Kidney (tissue), 14 donors: ENCODE measurements around the gene MCF2L. TPM values are rescaled to one million over a fixed set of nuclear protein-coding genes. Genes with fewer than 3 reads are reported as not detected.

ENCODE experiments used
- DNase-seq, 5 donors: peaks; one replicate each; pipeline ENCODE4 v3.0.0-alpha.2; 2013 to 2020
- FAIRE-seq: peaks from 2 replicates; lab custom pipeline; 2012; peaks lifted over from hg19 to GRCh38; lab: Jason Lieb, UNC
- H3K27ac ChIP-seq, 2 donors: one replicate each; pipeline ENCODE4 v1.7.0; 2013; ENCODE audit warnings: low read depth in 2 of 2, low read length in 2 of 2, inconsistent platforms in 1 of 2
- H3K27me3 ChIP-seq: one replicate; pipeline ENCODE4 v1.7.1; 2013; ENCODE audit warnings: low read length, inconsistent platforms; ENCODE audit not compliant: control insufficient read depth, insufficient read depth
- H3K36me3 ChIP-seq, 3 donors: one replicate each; pipeline versions ENCODE4 v1.7.0 to v1.7.1; 2013; ENCODE audit warnings: low read length in 3 of 3, control low read depth in 1 of 3, inconsistent platforms in 1 of 3; ENCODE audit not compliant: insufficient read depth in 3 of 3, control insufficient read depth in 2 of 3
- H3K4me1 ChIP-seq, 3 donors: one replicate each; pipeline versions ENCODE4 v1.7.0 to v1.7.1; 2013; ENCODE audit warnings: low read length in 3 of 3, inconsistent platforms in 1 of 3, low read depth in 1 of 3; ENCODE audit not compliant: control insufficient read depth in 2 of 3, insufficient read depth in 2 of 3
- H3K4me3 ChIP-seq, 3 donors: one replicate each; pipeline versions ENCODE4 v1.7.0 to v1.8.1; 2013; ENCODE audit warnings: low read length in 3 of 3, control low read depth in 1 of 3, inconsistent platforms in 1 of 3
- H3K9ac ChIP-seq, 3 donors: one replicate each; pipeline versions ENCODE4 v1.7.0 to v1.7.1; 2013; ENCODE audit warnings: low read length in 3 of 3, control low read depth in 1 of 3, inconsistent platforms in 1 of 3
- H3K9me3 ChIP-seq, 3 donors: one replicate each; pipeline versions ENCODE4 v1.7.0 to v1.7.1; 2013; ENCODE audit warnings: low read length in 3 of 3, control low read depth in 1 of 3, inconsistent platforms in 1 of 3; ENCODE audit not compliant: control insufficient read depth in 2 of 3, insufficient read depth in 1 of 3
- intact Hi-C: fragments of 100-400 bp; cut with DNase I; formaldehyde crosslinking; loops from one replicate; pipeline ENCODE4 v1.11.1; 2022
- polyA plus RNA-seq: library from polyadenylated mRNA; stranded (reverse); fragments of 350-450 nt; fragmentation: Illumina TruSeq; extraction: RNeasy Lipid Tissue Mini Kit (QIAGEN cat#74804); gene quantifications from one replicate; pipeline ENCODE4 v1.2.3, GENCODE V29; 2014; ENCODE audit warnings: low read depth, low replicate concordance; ENCODE audit not compliant: insufficient read depth
- total RNA-seq: library from RNA; stranded (reverse); fragmentation: NEBNext Ultra II Directional; extraction: Animal tissue kit (Norgen Biotek cat#: 25700); gene quantifications from one replicate; pipeline ENCODE4 v1.2.1, GENCODE V29; 2021
- TF ChIP-seq, protein P1 (sequence below): IDR thresholded peaks from 3 replicates; pipeline ENCODE4 v1.5.1; 2012; ENCODE audit warnings: mild to moderate bottlenecking, moderate library complexity, borderline replicate concordance; ENCODE audit not compliant: insufficient read depth; ENCODE audit errors: extremely low read depth
- donor health status: control.
- donor health status: control.
- donor health status: control.
- donor health status: control.
- donor health status: control.
- donor health status: DM: yes; HTN: yes; CAD: no.
- donor health status: Normal renal cell carcinoma (clear cell type).

MCF2L gene
- total and polyA plus RNA-seq, 2 donors from 2014 or later = 12.1 to 61.9 TPM

DNA sequence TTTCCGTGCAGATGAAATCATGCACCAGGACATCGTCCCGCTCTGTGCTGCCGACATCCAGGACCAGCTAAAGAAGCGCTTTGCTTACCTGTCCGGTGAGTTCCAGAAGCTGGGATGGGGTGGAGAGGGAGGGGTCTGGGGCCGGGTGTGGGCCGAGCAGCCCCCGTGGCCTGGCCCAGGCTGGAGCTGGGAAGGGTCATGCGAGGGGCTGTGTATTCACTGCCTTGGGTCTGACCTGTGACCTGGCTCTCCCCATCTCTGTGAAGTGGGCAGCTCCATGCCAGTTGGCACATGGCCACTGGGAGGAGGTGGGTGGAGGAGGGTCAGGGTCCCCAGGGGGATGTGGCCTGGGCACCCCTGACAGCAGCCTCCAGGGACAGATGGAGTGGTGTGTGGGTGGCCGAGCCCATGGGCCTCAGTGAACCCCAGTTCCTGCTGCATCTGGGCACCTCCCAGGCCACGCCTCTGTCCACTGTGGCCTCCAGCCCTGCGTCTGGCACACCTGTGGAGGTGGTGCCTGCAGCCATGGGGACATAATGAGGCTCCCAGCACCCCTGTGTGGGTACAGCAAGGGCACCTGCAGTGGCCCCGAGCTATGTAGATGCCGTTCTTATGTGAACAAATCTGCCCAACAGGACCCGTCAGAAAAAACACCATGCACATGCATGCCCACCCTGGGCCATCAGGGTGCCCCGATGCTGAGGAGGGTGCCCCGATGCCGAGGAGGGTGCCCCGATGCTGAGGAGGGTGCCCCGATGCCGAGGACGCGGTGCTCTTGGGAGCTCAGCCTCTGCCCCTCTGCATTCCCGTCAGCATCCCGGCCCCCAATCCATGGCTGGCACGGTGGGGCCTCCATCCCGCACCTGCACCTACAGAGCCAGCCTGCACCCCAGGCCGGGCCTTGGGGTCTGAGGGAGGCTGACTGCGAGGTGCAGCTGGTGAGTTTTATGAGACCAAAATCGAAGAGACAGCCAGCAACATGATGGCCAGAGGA lies 46.0 kb downstream of the MCF2L start:
- Histone ChIP-seq H3K9ac (no peak overlapping the region), H3K36me3 (peaks cover 0 to 3% (median under 1%) of the 10 kb centered on the region in 3 donors), H3K4me3 (no peak overlapping the region), H3K9me3 (no peaks in the 10 kb centered on the region), H3K27me3 (no peaks in the 10 kb centered on the region), H3K27ac (no peak overlapping the region), H3K4me1 (peaks cover 0 to 11% (median 0%) of the 10 kb centered on the region in 3 donors)
- DNase-seq (peak in 1 of 5 donors; percentile 64), FAIRE-seq (no peak)
- TF ChIP-seq, protein P1, sequence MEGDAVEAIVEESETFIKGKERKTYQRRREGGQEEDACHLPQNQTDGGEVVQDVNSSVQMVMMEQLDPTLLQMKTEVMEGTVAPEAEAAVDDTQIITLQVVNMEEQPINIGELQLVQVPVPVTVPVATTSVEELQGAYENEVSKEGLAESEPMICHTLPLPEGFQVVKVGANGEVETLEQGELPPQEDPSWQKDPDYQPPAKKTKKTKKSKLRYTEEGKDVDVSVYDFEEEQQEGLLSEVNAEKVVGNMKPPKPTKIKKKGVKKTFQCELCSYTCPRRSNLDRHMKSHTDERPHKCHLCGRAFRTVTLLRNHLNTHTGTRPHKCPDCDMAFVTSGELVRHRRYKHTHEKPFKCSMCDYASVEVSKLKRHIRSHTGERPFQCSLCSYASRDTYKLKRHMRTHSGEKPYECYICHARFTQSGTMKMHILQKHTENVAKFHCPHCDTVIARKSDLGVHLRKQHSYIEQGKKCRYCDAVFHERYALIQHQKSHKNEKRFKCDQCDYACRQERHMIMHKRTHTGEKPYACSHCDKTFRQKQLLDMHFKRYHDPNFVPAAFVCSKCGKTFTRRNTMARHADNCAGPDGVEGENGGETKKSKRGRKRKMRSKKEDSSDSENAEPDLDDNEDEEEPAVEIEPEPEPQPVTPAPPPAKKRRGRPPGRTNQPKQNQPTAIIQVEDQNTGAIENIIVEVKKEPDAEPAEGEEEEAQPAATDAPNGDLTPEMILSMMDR = no peak
- intact Hi-C loops = no loop called here

DNA sequence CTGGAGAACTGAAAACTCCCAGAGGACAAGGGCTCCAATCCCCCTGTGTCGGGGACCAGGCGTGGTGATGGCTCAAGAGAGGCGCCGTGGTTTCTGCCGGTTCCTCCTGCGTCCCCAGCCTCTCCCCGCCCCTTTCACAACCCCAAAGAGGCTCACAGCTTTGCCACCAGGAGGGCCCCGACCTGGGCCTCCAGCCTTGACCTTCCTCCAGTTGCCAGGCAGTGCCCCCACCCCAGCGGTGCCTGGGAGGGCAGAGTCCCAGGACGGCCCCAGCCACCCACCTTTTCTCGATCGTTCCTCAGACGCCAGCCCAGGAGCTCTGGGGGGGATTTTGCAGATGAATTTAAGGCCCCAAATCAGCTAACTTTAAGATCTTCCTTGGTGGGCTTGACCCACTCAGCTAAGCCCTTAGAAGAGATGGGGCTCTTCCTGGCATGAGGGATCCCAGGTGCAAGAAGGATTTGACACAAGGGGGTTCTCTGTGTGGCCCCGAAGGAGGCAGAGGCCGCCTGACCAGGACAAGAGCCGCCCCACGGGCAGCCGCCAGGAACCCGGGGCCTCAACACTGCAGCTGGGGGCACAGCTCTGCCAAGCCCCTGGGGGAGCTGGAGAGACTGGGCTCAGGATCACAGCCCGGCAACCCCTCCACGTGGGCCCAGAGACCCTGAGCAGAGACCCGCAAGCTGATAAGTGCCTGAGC lies 47.0 kb downstream of the MCF2L start:
- TF ChIP-seq, protein P1 = no peak
- DNase-seq (peak in 1 of 5 donors; percentile 59), FAIRE-seq (no peak)

DNA sequence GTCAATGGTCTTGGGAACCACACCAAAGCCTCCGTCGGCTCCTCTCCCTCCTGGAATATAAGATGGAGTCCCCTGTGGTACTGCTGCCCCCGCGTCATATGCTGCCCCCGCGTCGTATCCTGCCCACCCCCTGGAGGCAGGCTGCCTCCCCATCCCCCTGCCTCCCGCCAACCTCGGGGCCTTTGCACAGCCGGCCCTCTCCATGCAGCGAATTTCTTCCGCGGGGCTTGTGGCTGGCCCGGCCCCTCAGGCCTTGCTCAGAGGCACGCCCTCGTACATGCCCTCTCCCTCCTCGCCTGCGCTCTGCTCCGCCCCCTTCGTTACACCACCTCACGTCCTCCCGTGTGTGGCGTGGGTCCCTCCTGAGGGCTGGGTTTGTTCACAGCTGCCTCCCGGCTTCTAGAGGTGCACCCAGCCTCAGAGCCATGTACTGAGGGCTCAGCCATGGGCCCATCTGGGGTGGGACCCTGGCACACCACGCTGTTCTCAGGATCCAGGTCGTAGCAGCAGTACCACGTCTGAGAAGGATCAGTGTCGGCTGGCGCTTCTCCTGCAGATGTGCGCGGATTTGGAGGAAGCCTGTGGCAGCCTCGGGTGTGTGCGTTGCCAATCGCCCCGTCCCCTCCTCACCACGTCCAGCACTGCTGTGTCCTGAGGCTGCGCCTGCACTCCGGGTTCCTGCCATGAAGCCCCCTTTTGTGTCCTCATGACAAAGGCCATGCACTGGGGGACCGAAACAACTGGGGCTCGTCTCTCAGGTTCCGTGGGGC lies 47.7 kb downstream of the MCF2L start:
- FAIRE-seq (no peak), DNase-seq (peak in 1 of 5 donors; percentile 63)
- no peak overlapping the region for H3K9ac ChIP-seq
- H3K27me3 ChIP-seq = no peaks in the 10 kb centered on the region
- intact Hi-C loops = no loop called here
- no peak overlapping the region for H3K4me3 ChIP-seq
- no peaks in the 10 kb centered on the region for H3K9me3 ChIP-seq
- TF ChIP-seq, protein P1 = no peak
- peaks cover 0 to 10% (median 7%) of the 10 kb centered on the region in 3 donors for H3K36me3 ChIP-seq
- peaks cover 0 to 11% (median 0%) of the 10 kb centered on the region in 3 donors for H3K4me1 ChIP-seq
- H3K27ac ChIP-seq = no peak overlapping the region

More for the DNA sequence above, 47.0 kb downstream of the MCF2L start:
- H3K4me1 ChIP-seq = peaks cover 0 to 11% (median 0%) of the 10 kb centered on the region in 3 donors
- H3K9ac ChIP-seq = no peak overlapping the region
- H3K27me3 ChIP-seq = no peaks in the 10 kb centered on the region
- no peak overlapping the region for H3K4me3 ChIP-seq
- H3K27ac ChIP-seq = no peak overlapping the region
- H3K9me3 ChIP-seq = no peaks in the 10 kb centered on the region
- intact Hi-C loops = no loop called here
- H3K36me3 ChIP-seq = peaks cover 0 to 8% (median 6%) of the 10 kb centered on the region in 3 donors
